Hepatocyte (in vitro differentiated cells): ENCODE results near the gene CAPN2. TPM values are rescaled to one million over a fixed set of nuclear protein-coding genes. Genes with fewer than 3 reads are reported as not detected.
A peak's percentile ranks its signal among the peaks of the same experiment; 100 is the strongest.
"Not testable (repeated sequence)": the region's sequence is repeated elsewhere in the genome, so short reads cannot be mapped to it uniquely, and the experiment has no call there.

Experiments used
- DNase-seq: peaks from one replicate; pipeline ENCODE4 v3.0.0-alpha.2; 2016; ENCODE audit warnings: low spot score
- H2AFZ ChIP-seq: fragments of 200-600 bp; sonication (generic); 2 replicates; pipeline ENCODE4 v1.6.0; 2016; ENCODE audit warnings: antibody characterized with exemption, mild to moderate bottlenecking
- H3K27ac ChIP-seq: fragments of 200-600 bp; sonication (generic); 2 replicates; pipeline ENCODE4 v1.5.1; 2016; ENCODE audit warnings: mild to moderate bottlenecking
- H3K27me3 ChIP-seq: fragments of 200-600 bp; sonication (generic); 2 replicates; pipeline ENCODE4 v1.6.1; 2016
- H3K36me3 ChIP-seq: fragments of 200-600 bp; sonication (generic); replicated peaks from 2 replicates; pipeline ENCODE4 v1.5.1; 2016; ENCODE audit warnings: low read depth; ENCODE audit not compliant: insufficient read depth
- H3K4me1 ChIP-seq: fragments of 200-600 bp; sonication (generic); 2 replicates; pipeline ENCODE4 v1.5.1; 2016; ENCODE audit warnings: mild to moderate bottlenecking, moderate library complexity; ENCODE audit not compliant: insufficient read depth
- H3K4me2 ChIP-seq: fragments of 200-600 bp; sonication (generic); 2 replicates; pipeline ENCODE4 v1.6.0; 2016
- H3K4me3 ChIP-seq: fragments of 200-600 bp; sonication (generic); 2 replicates; pipeline ENCODE4 v1.5.1; 2016; ENCODE audit warnings: mild to moderate bottlenecking
- H3K79me2 ChIP-seq: fragments of 200-600 bp; sonication (generic); 2 replicates; pipeline ENCODE4 v1.6.0; 2017; ENCODE audit warnings: mild to moderate bottlenecking
- H3K9me2 ChIP-seq: fragments of 200-600 bp; sonication (generic); replicated peaks from 2 replicates; pipeline ENCODE4 v1.6.0; 2017; ENCODE audit warnings: mild to moderate bottlenecking; ENCODE audit not compliant: insufficient read depth
- H3K9me3 ChIP-seq: fragments of 200-600 bp; sonication (generic); 2 replicates; pipeline ENCODE4 v1.5.1; 2016; ENCODE audit warnings: low read depth, mild to moderate bottlenecking
- H4K20me1 ChIP-seq: fragments of 200-600 bp; sonication (generic); 2 replicates; pipeline ENCODE4 v1.6.0; 2016; ENCODE audit warnings: mild to moderate bottlenecking; ENCODE audit not compliant: insufficient read depth, poor library complexity, severe bottlenecking
- EZH2 ChIP-seq: fragments of 200-600 bp; sonication (generic); IDR thresholded peaks from 2 replicates; pipeline ENCODE4 v1.6.1; 2016; ENCODE audit warnings: antibody characterized with exemption, mild to moderate bottlenecking, borderline replicate concordance
- EZH2phosphoT487 ChIP-seq: fragments of 200-600 bp; sonication (generic); IDR thresholded peaks from one replicate; pipeline ENCODE4 v1.6.1; 2018; ENCODE audit warnings: antibody characterized with exemption, mild to moderate bottlenecking, low read depth, moderate library complexity; ENCODE audit not compliant: unreplicated experiment, severe bottlenecking
- WGBS: methylation state at CpG from one replicate; pipeline ENCODE4 v1.1.6; 2016; ENCODE audit warnings: low lambda C conversion rate; ENCODE audit errors: missing lambda C conversion rate; 5-methylcytosine and 5-hydroxymethylcytosine counted together
- polyA plus RNA-seq: library from polyadenylated mRNA; unstranded; fragments of >200 nt; fragmentation: Nextera tagmentation; extraction: Ambion mirVana; gene quantifications from 2 replicates; pipeline ENCODE4 v1.2.1, GENCODE V29; 2016
- total RNA-seq: library from RNA; depleted of rRNA; stranded (reverse); fragments of >200 nt; gene quantifications from 2 replicates; pipeline ENCODE4 v1.2.3, GENCODE V29; 2014
- TF ChIP-seq, protein P1 (sequence below): fragments of 200-600 bp; sonication (generic); IDR thresholded peaks from 2 replicates; pipeline ENCODE4 v1.5.1; 2016; ENCODE audit warnings: antibody characterized with exemption, mild to moderate bottlenecking; ENCODE audit not compliant: poor library complexity

Gene CAPN2
- total and polyA plus RNA-seq, 2 experiments from 2014 or later = 147 to 162 TPM

DNA sequence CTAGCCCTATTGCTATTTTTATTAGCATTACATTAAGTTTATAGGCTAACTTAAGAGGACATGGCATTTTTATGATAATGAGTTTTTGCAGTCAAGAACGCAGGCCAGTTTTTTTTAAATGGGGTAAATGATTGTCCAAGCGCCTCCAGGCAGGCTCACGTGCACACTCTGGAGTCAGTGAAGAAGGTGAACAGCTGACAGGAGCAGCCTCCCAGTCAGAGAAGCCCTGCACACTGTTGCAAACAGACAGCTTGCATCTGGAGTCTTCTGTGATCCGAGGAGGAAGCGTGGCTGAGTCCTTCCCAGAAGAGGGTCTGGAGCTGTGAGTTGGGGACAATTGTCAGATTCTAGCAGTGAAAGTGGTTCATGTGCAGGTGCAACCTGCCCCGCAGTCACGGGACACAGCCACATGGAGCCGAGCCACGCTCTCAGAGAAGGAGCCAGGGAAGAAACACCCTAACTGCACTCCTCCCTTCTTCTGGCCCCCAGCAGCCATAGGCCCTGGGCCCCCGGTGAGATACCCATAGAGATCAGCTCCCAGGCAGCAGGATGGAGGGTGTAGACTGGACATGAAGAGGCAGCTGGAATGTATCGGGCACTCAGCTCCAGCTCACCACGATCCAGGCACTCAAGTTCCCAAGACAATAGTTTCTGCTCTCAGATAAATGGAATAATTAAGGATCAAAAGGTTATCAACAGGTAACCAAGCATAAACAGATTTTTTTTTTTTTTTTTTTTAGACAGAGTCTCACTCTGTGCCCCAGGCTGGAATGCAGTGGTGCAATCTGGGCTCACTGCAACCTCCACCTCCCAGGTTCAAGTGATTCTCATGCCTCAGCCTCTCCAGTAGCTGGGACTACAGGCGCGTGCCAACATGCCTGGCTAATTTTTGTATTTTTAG is 26.4 kb downstream of the CAPN2 start:
- TF ChIP-seq EZH2 (no peak), EZH2phosphoT487 (no peak)
- TF ChIP-seq, protein P1, sequence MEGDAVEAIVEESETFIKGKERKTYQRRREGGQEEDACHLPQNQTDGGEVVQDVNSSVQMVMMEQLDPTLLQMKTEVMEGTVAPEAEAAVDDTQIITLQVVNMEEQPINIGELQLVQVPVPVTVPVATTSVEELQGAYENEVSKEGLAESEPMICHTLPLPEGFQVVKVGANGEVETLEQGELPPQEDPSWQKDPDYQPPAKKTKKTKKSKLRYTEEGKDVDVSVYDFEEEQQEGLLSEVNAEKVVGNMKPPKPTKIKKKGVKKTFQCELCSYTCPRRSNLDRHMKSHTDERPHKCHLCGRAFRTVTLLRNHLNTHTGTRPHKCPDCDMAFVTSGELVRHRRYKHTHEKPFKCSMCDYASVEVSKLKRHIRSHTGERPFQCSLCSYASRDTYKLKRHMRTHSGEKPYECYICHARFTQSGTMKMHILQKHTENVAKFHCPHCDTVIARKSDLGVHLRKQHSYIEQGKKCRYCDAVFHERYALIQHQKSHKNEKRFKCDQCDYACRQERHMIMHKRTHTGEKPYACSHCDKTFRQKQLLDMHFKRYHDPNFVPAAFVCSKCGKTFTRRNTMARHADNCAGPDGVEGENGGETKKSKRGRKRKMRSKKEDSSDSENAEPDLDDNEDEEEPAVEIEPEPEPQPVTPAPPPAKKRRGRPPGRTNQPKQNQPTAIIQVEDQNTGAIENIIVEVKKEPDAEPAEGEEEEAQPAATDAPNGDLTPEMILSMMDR = no peak
- no peak overlapping the region for H3K4me3 ChIP-seq
- H3K4me2 ChIP-seq = peak overlapping the region; percentile 53
- peaks cover 41% of the 10 kb centered on the region for H3K79me2 ChIP-seq
- peak; percentile 80 for DNase-seq
- no peaks in the 10 kb centered on the region for H4K20me1 ChIP-seq
- 57% methylated on average over 14 of the region's 14 CpGs for WGBS
- H2AFZ ChIP-seq = no peak overlapping the region
- no peaks in the 10 kb centered on the region for H3K9me3 ChIP-seq
- no peaks in the 10 kb centered on the region for H3K9me2 ChIP-seq
- no peaks in the 10 kb centered on the region for H3K27me3 ChIP-seq
- no peaks in the 10 kb centered on the region for H3K36me3 ChIP-seq
- peak overlapping the region; percentile 84 for H3K27ac ChIP-seq
- peaks cover 47% of the 10 kb centered on the region for H3K4me1 ChIP-seq

DNA sequence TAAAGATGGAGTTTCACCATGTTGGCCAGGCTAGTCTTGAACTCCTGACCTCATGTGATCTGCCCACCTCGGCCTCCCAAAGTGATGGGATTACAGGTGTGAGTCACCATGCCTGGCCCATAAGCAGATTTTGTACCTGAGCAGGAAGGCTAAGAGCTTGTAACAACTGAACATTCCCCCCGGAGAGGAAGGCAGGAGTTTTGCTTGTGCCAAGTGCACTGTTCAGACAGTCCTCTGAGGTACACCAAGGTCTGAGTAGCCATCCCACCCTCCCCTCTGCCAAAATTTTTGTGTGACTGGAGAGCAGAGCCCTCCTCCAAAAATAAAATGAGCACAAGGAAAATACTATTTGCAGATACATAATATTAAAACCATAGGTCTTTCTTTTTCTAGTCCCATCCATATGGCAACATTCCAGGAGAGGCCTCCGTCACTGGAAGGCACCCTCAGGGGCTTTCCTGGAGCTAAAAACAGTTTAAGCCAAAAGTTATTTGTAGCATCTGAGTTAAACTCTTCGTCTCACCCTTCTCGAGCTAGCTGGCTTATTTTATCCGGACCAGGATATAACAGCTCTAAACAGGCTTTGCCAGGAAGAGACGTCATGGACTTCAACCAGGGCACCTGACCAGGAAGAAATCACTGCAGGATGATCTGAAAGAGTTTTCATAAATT is 27.2 kb downstream of the CAPN2 start:
- Histone ChIP-seq H2AFZ (no peak overlapping the region), H3K4me3 (no peak overlapping the region), H3K4me1 (peaks cover 41% of the 10 kb centered on the region), H3K27me3 (no peaks in the 10 kb centered on the region), H3K36me3 (no peaks in the 10 kb centered on the region), H3K4me2 (peak overlapping the region; percentile 53), H4K20me1 (no peaks in the 10 kb centered on the region), H3K27ac (peak overlapping the region; percentile 84), H3K79me2 (peaks cover 36% of the 10 kb centered on the region), H3K9me2 (no peaks in the 10 kb centered on the region), H3K9me3 (no peaks in the 10 kb centered on the region)
- WGBS = 63% methylated on average over 7 of the region's 7 CpGs
- no peak for DNase-seq
- TF ChIP-seq EZH2phosphoT487 (no peak), EZH2 (no peak)
- TF ChIP-seq, protein P1 = no peak

DNA sequence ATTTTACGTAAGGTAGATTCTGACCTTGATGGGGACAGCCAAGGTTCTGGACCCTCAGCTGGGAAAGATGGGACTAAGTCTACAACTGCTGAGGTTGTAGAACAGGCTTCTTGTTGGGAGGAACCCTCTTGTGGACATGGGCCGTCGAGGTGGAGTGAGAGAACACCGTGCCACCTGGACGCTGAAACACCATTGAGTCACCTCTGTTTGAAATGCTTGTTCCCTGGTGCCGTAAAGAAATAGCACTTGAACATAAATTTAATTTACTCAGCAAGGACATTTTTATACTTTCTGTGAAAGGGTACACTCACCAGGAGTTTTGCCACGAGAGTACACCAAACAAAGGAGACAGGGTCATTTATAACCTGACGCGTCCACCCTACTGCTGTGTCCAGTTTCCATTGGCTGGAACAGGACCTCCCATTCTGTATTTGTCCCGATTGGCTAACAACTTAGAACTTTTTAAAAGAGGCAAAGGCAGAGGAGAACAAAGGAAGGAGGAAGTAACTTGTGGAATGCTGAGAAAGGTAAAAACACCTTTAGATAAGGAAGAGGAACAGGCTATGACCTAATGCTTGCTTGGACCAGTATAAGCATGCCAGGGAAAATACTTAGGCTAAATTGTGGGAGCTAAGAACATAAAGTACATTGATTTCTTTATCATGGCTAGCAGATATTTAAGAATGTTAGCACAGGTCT is 27.8 kb downstream of the CAPN2 start:
- H4K20me1 ChIP-seq, H3K36me3 ChIP-seq, H3K4me3 ChIP-seq, H2AFZ ChIP-seq, H3K9me3 ChIP-seq, H3K9me2 ChIP-seq, H3K27me3 ChIP-seq, H3K4me2 ChIP-seq, DNase-seq: not testable (repeated sequence)
- 81% methylated on average over 10 of the region's 10 CpGs for WGBS
- Histone ChIP-seq H3K79me2 (peaks cover 30% of the 10 kb centered on the region), H3K4me1 (peaks cover 41% of the 10 kb centered on the region), H3K27ac (peak overlapping the region; percentile 84)
